ENCODE measurements around the gene LAT. TPM values are rescaled to one million over a fixed set of nuclear protein-coding genes. Genes with fewer than 3 reads are reported as not detected.

Gene LAT
- polyA plus RNA-seq, 1 experiment: 2.6 TPM

GRCh38 chr16:29012913-29013553 is 28.2 kb downstream of the LAT start:
- no peak for DNase-seq (ENCODE audit: low read depth, low spot score)
- TF ChIP-seq CTCF (IDR thresholded peaks at IDR 0.05; ENCODE audit: low read depth, low read length): no peak
- Histone ChIP-seq H3K9me3 (ENCODE audit: control insufficient read depth, insufficient read depth, low read length) (peaks cover 6% of the 10 kb centered on the region), H3K27me3 (ENCODE audit: control insufficient read depth, insufficient read depth, low read length) (no peaks in the 10 kb centered on the region), H3K27ac (ENCODE audit: low read depth, low read length) (no peak overlapping the region), H3K4me3 (ENCODE audit: low read depth, low read length) (no peak overlapping the region)
- ChIA-PET CTCF (no interaction called here), POLR2A (interaction anchor here (0.7 kb wide), 1 partner anchor 20 kb away, joined by 3 read pairs; no protein-coding TSS in a partner anchor)

- ChIA-PET POLR2A (interaction anchor here (0.9 kb wide), 1 partner anchor 34 kb away, joined by 3 read pairs; no protein-coding TSS in a partner anchor), CTCF (no interaction called here)
- H3K4me3 ChIP-seq (ENCODE audit: low read depth, low read length): no peak overlapping the region
- peaks cover 6% of the 10 kb centered on the region for H3K9me3 ChIP-seq (ENCODE audit: control insufficient read depth, insufficient read depth, low read length)
- no peak overlapping the region for H3K27ac ChIP-seq (ENCODE audit: low read depth, low read length)
- DNase-seq (ENCODE audit: low read depth, low spot score): no peak
- TF ChIP-seq CTCF (IDR thresholded peaks at IDR 0.05; ENCODE audit: low read depth, low read length): no peak
- H3K27me3 ChIP-seq (ENCODE audit: control insufficient read depth, insufficient read depth, low read length): no peaks in the 10 kb centered on the region
Observed at GRCh38 chr16:29014561-29015069, 29.8 kb downstream of the LAT start.

- CTCF ChIA-PET: no interaction called here
- Histone ChIP-seq H3K27ac (ENCODE audit: low read depth, low read length) (no peak overlapping the region), H3K4me3 (ENCODE audit: low read depth, low read length) (no peak overlapping the region), H3K9me3 (ENCODE audit: control insufficient read depth, insufficient read depth, low read length) (no peaks in the 10 kb centered on the region), H3K27me3 (ENCODE audit: control insufficient read depth, insufficient read depth, low read length) (no peaks in the 10 kb centered on the region)
- no peak for DNase-seq (ENCODE audit: low read depth, low spot score)
- TF ChIP-seq CTCF (IDR thresholded peaks at IDR 0.05; ENCODE audit: low read depth, low read length): no peak
- POLR2A ChIA-PET: interaction anchor here (0.7 kb wide), 1 partner anchor 29 kb away, joined by 6 read pairs; no protein-coding TSS in a partner anchor
Observed at GRCh38 chr16:29022196-29022595, 37.3 kb downstream of the LAT start.

GRCh38 chr16:29023279-29024277 is 38.7 kb downstream of the LAT start:
- H3K27me3 ChIP-seq (ENCODE audit: control insufficient read depth, insufficient read depth, low read length): no peaks in the 10 kb centered on the region
- H3K9me3 ChIP-seq (ENCODE audit: control insufficient read depth, insufficient read depth, low read length): no peaks in the 10 kb centered on the region
- TF ChIP-seq CTCF (IDR thresholded peaks at IDR 0.05; ENCODE audit: low read depth, low read length): no peak
- no peak for DNase-seq (ENCODE audit: low read depth, low spot score)
- POLR2A ChIA-PET: no interaction called here
- CTCF ChIA-PET: no interaction called here
- H3K4me3 ChIP-seq (ENCODE audit: low read depth, low read length): no peak overlapping the region
- no peak overlapping the region for H3K27ac ChIP-seq (ENCODE audit: low read depth, low read length)

Data from AG04450 (cell line).